ENCODE data around the gene RCAN3.

DNA sequence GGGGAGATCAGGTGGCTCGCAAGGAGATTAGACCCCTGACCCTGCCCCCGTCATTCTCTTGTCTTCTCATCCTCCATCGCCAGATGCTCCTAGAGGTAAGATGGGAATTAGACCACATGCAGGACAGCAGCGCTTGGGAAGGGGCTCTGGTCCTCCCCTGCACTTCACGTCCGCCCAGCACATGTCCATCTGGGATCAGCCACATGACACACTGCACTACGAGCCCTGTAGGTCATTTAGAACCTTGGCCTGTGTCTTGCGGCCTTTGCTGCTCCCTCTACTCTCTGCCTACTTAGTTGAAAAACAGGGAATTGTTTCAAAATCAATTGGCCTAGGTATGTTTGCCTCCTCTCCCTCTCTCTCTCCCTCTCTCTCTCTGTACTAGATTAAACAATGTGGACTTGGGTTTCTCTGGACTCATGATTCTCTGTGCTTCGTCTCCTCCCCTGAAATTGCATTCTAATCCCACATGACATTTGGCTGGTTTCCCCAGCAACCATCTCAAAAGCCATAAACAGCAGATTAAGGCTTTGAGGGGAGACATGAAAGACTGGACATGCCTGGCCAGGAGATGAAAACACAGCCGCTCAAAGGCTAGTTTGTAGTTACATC is 49.4 kb downstream of the RCAN3 start:
- TF ChIP-seq, protein P1, sequence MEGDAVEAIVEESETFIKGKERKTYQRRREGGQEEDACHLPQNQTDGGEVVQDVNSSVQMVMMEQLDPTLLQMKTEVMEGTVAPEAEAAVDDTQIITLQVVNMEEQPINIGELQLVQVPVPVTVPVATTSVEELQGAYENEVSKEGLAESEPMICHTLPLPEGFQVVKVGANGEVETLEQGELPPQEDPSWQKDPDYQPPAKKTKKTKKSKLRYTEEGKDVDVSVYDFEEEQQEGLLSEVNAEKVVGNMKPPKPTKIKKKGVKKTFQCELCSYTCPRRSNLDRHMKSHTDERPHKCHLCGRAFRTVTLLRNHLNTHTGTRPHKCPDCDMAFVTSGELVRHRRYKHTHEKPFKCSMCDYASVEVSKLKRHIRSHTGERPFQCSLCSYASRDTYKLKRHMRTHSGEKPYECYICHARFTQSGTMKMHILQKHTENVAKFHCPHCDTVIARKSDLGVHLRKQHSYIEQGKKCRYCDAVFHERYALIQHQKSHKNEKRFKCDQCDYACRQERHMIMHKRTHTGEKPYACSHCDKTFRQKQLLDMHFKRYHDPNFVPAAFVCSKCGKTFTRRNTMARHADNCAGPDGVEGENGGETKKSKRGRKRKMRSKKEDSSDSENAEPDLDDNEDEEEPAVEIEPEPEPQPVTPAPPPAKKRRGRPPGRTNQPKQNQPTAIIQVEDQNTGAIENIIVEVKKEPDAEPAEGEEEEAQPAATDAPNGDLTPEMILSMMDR (IDR thresholded peaks at IDR 0.05), result no peak
- TF ChIP-seq POLR2A (IDR thresholded peaks at IDR 0.05), result no peak

Measured in thyroid gland (tissue), 4 donors.